ENCODE results near the gene PTPRN2.

DNA sequence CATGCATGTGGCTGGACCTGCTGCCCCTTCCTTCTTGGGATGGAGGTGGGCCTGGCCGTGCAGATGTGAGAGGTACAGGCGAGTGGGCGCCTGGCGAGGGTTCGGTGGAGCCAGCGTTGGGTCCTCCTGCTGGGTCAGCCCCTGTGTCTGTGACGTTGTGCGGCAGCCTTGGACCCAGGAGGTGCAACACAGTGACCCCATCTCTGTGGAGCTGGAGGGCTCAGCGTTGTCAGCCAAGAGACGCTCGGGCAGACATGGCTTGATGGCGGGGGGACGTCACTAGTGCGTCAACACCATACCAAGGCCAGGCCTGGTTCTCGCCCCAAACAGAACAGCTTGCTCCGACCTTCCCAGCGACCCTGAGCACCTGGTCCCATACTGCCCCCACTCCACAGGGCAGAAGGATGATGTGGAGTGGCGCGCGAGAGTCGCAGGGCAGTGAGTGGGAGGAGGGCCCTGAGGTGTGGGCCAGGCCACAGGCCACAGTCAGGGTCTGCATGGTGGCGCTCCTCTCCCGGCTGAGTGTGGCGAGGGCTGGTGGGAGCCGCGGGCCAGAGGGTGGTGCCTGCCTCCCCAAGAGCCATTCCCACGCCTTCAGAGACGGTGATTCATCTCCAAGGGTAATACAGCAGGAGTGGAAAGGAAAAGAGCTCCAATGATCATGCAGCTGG, 1066.4 kb downstream of the PTPRN2 start:
- TF ChIP-seq, protein P1, sequence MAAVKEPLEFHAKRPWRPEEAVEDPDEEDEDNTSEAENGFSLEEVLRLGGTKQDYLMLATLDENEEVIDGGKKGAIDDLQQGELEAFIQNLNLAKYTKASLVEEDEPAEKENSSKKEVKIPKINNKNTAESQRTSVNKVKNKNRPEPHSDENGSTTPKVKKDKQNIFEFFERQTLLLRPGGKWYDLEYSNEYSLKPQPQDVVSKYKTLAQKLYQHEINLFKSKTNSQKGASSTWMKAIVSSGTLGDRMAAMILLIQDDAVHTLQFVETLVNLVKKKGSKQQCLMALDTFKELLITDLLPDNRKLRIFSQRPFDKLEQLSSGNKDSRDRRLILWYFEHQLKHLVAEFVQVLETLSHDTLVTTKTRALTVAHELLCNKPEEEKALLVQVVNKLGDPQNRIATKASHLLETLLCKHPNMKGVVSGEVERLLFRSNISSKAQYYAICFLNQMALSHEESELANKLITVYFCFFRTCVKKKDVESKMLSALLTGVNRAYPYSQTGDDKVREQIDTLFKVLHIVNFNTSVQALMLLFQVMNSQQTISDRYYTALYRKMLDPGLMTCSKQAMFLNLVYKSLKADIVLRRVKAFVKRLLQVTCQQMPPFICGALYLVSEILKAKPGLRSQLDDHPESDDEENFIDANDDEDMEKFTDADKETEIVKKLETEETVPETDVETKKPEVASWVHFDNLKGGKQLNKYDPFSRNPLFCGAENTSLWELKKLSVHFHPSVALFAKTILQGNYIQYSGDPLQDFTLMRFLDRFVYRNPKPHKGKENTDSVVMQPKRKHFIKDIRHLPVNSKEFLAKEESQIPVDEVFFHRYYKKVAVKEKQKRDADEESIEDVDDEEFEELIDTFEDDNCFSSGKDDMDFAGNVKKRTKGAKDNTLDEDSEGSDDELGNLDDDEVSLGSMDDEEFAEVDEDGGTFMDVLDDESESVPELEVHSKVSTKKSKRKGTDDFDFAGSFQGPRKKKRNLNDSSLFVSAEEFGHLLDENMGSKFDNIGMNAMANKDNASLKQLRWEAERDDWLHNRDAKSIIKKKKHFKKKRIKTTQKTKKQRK (IDR thresholded peaks at IDR 0.05; ENCODE audit: borderline replicate concordance, low read depth, low read length): no peak
- TF ChIP-seq COPS2 (conservative IDR thresholded peaks at IDR 0.05) (no peak), RFX5 (IDR thresholded peaks at IDR 0.05; ENCODE audit: low read depth, low read length) (no peak), SMARCC2 (IDR thresholded peaks at IDR 0.05; ENCODE audit: low read depth) (no peak), CREBBP (IDR thresholded peaks at IDR 0.05; ENCODE audit: low read depth, low read length) (no peak), OTX1 (CRISPR knock-in tag; IDR thresholded peaks at IDR 0.05) (no peak), TOE1 (IDR thresholded peaks at IDR 0.05; ENCODE audit: borderline replicate concordance) (no peak), TOE1 (CRISPR knock-in tag; IDR thresholded peaks at IDR 0.05; ENCODE audit: borderline replicate concordance, low read depth) (no peak), ELF1 (tag; IDR thresholded peaks at IDR 0.05) (no peak), MAZ (CRISPR knock-in tag; conservative IDR thresholded peaks at IDR 0.05 in 1 of 2, IDR thresholded peaks at IDR 0.05 in 1 of 2) (no peak)
